Cardiac fibroblast (primary cell): Measurements from ENCODE around the gene P2RX2.

Experiments
- DNase-seq, 2 donors: peaks; one replicate each; pipeline versions ENCODE4 v3.0.0 to v3.0.0-alpha.2; 2010; ENCODE audit warnings: low read depth in 2 of 2
- H3K4me3 ChIP-seq, 2 donors: replicated peaks in 1 of 2; 1 replicate in 1 of 2; 2 replicates in 1 of 2; pipeline ENCODE4 v1.5.1; 2011; ENCODE audit warnings: low read depth in 2 of 2, low read length in 2 of 2, mild to moderate bottlenecking in 2 of 2, moderate library complexity in 1 of 2
- CTCF ChIP-seq: IDR thresholded peaks from one replicate; pipeline ENCODE4 v1.5.1; 2011; ENCODE audit warnings: low read depth, mild to moderate bottlenecking, low read length, inconsistent platforms

The P2RX2 gene

GRCh38 chr12:132618683-132619043, at the start of gene P2RX2:
TSS of gene P2RX2 (plus strand) at chr12:132618776. CDS start at chr12:132618817, 41 bp downstream.
- TF ChIP-seq CTCF: no peak
- H3K4me3 ChIP-seq: no peak within 1 kb of the TSS
- no peak for DNase-seq

GRCh38 chr12:132568826-132569480, 49.6 kb upstream of the P2RX2 start:
- H3K4me3 ChIP-seq: no peak overlapping the region
- no peak for TF ChIP-seq CTCF
- DNase-seq: no peak

- no peak overlapping the region for H3K4me3 ChIP-seq
- TF ChIP-seq CTCF: no peak
These were observed 48.6 kb upstream of the P2RX2 start for GRCh38 chr12:132569856-132570480.

GRCh38 chr12:132570635-132571034, 47.9 kb upstream of the P2RX2 start:
- TF ChIP-seq CTCF: no peak
- DNase-seq: no peak
- no peak overlapping the region for H3K4me3 ChIP-seq

More at GRCh38 chr12:132569856-132570480, 48.6 kb upstream of the P2RX2 start:
- DNase-seq: no peak

- no peak for DNase-seq
- no peak for TF ChIP-seq CTCF
These were observed 47.5 kb upstream of the P2RX2 start for GRCh38 chr12:132571051-132571450.

GRCh38 chr12:132571598-132571997, 47.0 kb upstream of the P2RX2 start:
- DNase-seq: no peak
- TF ChIP-seq CTCF: no peak
- H3K4me3 ChIP-seq: no peak overlapping the region

More at GRCh38 chr12:132571051-132571450, 47.5 kb upstream of the P2RX2 start:
- H3K4me3 ChIP-seq: no peak overlapping the region
